ENCODE data around the gene LMOD1. TPM values are rescaled to one million over a fixed set of nuclear protein-coding genes. Genes with fewer than 3 reads are reported as not detected.

LMOD1 gene
- total and polyA plus RNA-seq, 2 donors (not counting 1 experiment from before 2014, with no cell fraction given) = not detected

GRCh38 chr1:201849372-201850052 lies 96.8 kb downstream of the LMOD1 start:
- CTCF ChIA-PET = interaction anchor here (0.6 kb wide), 1 partner anchor 13 kb away, joined by 5 read pairs; no protein-coding TSS in a partner anchor
- no peaks in the 10 kb centered on the region for H4K20me1 ChIP-seq (ENCODE audit: control insufficient read depth, insufficient read depth, low read length, poor library complexity, severe bottlenecking)
- peaks cover 4% of the 10 kb centered on the region for H3K4me1 Mint-ChIP-seq
- TF ChIP-seq EZH2 (IDR thresholded peaks at IDR 0.05; ENCODE audit: borderline replicate concordance, insufficient read depth, low read depth, low read length, poor library complexity, severe bottlenecking) (no peak), CTCF (IDR thresholded peaks at IDR 0.05) (no peak)
- H2AFZ ChIP-seq (ENCODE audit: insufficient read depth, low read depth, low read length, poor library complexity, severe bottlenecking) = no peak overlapping the region
- no peak for ATAC-seq (ENCODE audit: low read depth)
- DNase-seq = no peak
- no peak overlapping the region for H3K4me3 Mint-ChIP-seq
- no peaks in the 10 kb centered on the region for H3K4me1 ChIP-seq (ENCODE audit: control insufficient read depth in 2 of 2, insufficient read depth in 2 of 2, low read length in 2 of 2)
- H3K9me3 ChIP-seq (ENCODE audit: control extremely low read depth in 1 of 3, control insufficient read depth in 2 of 3, insufficient read depth in 1 of 3, low read length in 2 of 3) = no peaks in the 10 kb centered on the region
- POLR2A ChIA-PET = no interaction called here
- H3K79me2 ChIP-seq (ENCODE audit: control insufficient read depth, insufficient read depth, low read length) = peaks cover 20% of the 10 kb centered on the region
- WGBS (ENCODE audit: insufficient coverage) = 85% methylated on average over 2 of the region's 2 CpGs
- no peak overlapping the region for H3K9ac ChIP-seq (ENCODE audit: low read length)
- intact Hi-C loops (cut with micrococcal nuclease) = no loop called here
- H3K4me3 ChIP-seq (ENCODE audit: control extremely low read depth in 1 of 5, extremely low read depth in 1 of 5, insufficient read depth in 1 of 5, low read depth in 2 of 5, low read length in 4 of 5) = no peak overlapping the region
- H3K27ac Mint-ChIP-seq = no peak overlapping the region
- H3K27me3 ChIP-seq (replicated peaks in 1 of 4; ENCODE audit: control extremely low read depth in 1 of 4, control insufficient read depth in 3 of 4, insufficient read depth in 4 of 4, low read length in 3 of 4) = no peaks in the 10 kb centered on the region
- H3K36me3 ChIP-seq (replicated peaks in 1 of 2; ENCODE audit: control extremely low read depth in 1 of 2, control insufficient read depth in 1 of 2, extremely low read depth in 1 of 2, insufficient read depth in 2 of 2, low read length in 1 of 2) = peaks cover 14 to 72% of the 10 kb centered on the region in 2 experiments
- no peak overlapping the region for H3K4me2 ChIP-seq (replicated peaks; ENCODE audit: low read depth, low read length, poor library complexity, severe bottlenecking)
- H3K9me3 Mint-ChIP-seq (ENCODE audit: insufficient read depth) = no peaks in the 10 kb centered on the region
- no peaks in the 10 kb centered on the region for H3K27me3 Mint-ChIP-seq
- H3K27ac ChIP-seq (ENCODE audit: low read length in 2 of 2) = no peak overlapping the region

GRCh38 chr1:201848230-201848629 lies 98.1 kb downstream of the LMOD1 start:
- peaks cover 7% of the 10 kb centered on the region for H3K4me1 Mint-ChIP-seq
- H3K79me2 ChIP-seq (ENCODE audit: control insufficient read depth, insufficient read depth, low read length) = peaks cover 32% of the 10 kb centered on the region
- peaks cover 4% of the 10 kb centered on the region for H4K20me1 ChIP-seq (ENCODE audit: control insufficient read depth, insufficient read depth, low read length, poor library complexity, severe bottlenecking)
- no peak overlapping the region for H2AFZ ChIP-seq (ENCODE audit: insufficient read depth, low read depth, low read length, poor library complexity, severe bottlenecking)
- POLR2A ChIA-PET = no interaction called here
- no peaks in the 10 kb centered on the region for H3K27me3 Mint-ChIP-seq
- no peaks in the 10 kb centered on the region for H3K9me3 ChIP-seq (ENCODE audit: control extremely low read depth in 1 of 3, control insufficient read depth in 2 of 3, insufficient read depth in 1 of 3, low read length in 2 of 3)
- H3K27ac ChIP-seq (ENCODE audit: low read length in 2 of 2) = no peak overlapping the region
- CTCF ChIA-PET = interaction anchor here (0.9 to 1.9 kb wide), 3 partner anchors 21 to 57 kb away, joined by 3 to 4 read pairs (median 3); no protein-coding TSS in a partner anchor
- H3K4me1 ChIP-seq (ENCODE audit: control insufficient read depth in 2 of 2, insufficient read depth in 2 of 2, low read length in 2 of 2) = no peaks in the 10 kb centered on the region
- no peak for TF ChIP-seq CTCF (IDR thresholded peaks at IDR 0.05)
- no peak for TF ChIP-seq EZH2 (IDR thresholded peaks at IDR 0.05; ENCODE audit: borderline replicate concordance, insufficient read depth, low read depth, low read length, poor library complexity, severe bottlenecking)
- no peak overlapping the region for H3K4me3 ChIP-seq (ENCODE audit: control extremely low read depth in 1 of 5, extremely low read depth in 1 of 5, insufficient read depth in 1 of 5, low read depth in 2 of 5, low read length in 4 of 5)
- no peak overlapping the region for H3K9ac ChIP-seq (ENCODE audit: low read length)
- no peaks in the 10 kb centered on the region for H3K9me3 Mint-ChIP-seq (ENCODE audit: insufficient read depth)
- no peaks in the 10 kb centered on the region for H3K27me3 ChIP-seq (replicated peaks in 1 of 4; ENCODE audit: control extremely low read depth in 1 of 4, control insufficient read depth in 3 of 4, insufficient read depth in 4 of 4, low read length in 3 of 4)
- intact Hi-C loops (cut with micrococcal nuclease) = no loop called here
- ATAC-seq (ENCODE audit: low read depth) (no peak), DNase-seq (no peak)
- H3K36me3 ChIP-seq (replicated peaks in 1 of 2; ENCODE audit: control extremely low read depth in 1 of 2, control insufficient read depth in 1 of 2, extremely low read depth in 1 of 2, insufficient read depth in 2 of 2, low read length in 1 of 2) = peaks cover 16 to 61% of the 10 kb centered on the region in 2 experiments
- H3K27ac Mint-ChIP-seq = no peak overlapping the region
- no peak overlapping the region for H3K4me2 ChIP-seq (replicated peaks; ENCODE audit: low read depth, low read length, poor library complexity, severe bottlenecking)
- 98% methylated on average over 6 of the region's 6 CpGs for WGBS (ENCODE audit: insufficient coverage)
- no peak overlapping the region for H3K4me3 Mint-ChIP-seq

All from B cell (primary cell).